Tibial nerve (tissue), 4 donors: ENCODE results near the gene DGUOK.

Source experiments
- EP300 ChIP-seq, 2 donors: sonication (generic); formaldehyde crosslinking; IDR thresholded peaks; one replicate each; pipeline ENCODE4 v1.6.1; 2017; ENCODE audit warnings: antibody characterized with exemption in 2 of 2, mild to moderate bottlenecking in 1 of 2
- TF ChIP-seq, protein P1 (sequence below), 5 experiments: fragments of 200-600 bp in 3 of 5; fragments of 450-650 bp in 2 of 5; sonication (generic) in 3 of 5; IDR thresholded peaks; one replicate each; pipeline ENCODE4 v1.5.1; 2016 to 2019; ENCODE audit warnings: antibody characterized with exemption in 5 of 5, mild to moderate bottlenecking in 3 of 5, moderate library complexity in 2 of 5

- no peak for TF ChIP-seq EP300 (IDR thresholded peaks at IDR 0.05)
- TF ChIP-seq, protein P1, sequence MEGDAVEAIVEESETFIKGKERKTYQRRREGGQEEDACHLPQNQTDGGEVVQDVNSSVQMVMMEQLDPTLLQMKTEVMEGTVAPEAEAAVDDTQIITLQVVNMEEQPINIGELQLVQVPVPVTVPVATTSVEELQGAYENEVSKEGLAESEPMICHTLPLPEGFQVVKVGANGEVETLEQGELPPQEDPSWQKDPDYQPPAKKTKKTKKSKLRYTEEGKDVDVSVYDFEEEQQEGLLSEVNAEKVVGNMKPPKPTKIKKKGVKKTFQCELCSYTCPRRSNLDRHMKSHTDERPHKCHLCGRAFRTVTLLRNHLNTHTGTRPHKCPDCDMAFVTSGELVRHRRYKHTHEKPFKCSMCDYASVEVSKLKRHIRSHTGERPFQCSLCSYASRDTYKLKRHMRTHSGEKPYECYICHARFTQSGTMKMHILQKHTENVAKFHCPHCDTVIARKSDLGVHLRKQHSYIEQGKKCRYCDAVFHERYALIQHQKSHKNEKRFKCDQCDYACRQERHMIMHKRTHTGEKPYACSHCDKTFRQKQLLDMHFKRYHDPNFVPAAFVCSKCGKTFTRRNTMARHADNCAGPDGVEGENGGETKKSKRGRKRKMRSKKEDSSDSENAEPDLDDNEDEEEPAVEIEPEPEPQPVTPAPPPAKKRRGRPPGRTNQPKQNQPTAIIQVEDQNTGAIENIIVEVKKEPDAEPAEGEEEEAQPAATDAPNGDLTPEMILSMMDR (IDR thresholded peaks at IDR 0.05) = no peak
Observed at GRCh38 chr2:73886357-73886756, 40.3 kb upstream of the DGUOK start.
